ENCODE results near the gene SHISAL1.

Gene SHISAL1

GRCh38 chr22:44312766-44313165 lies at the start of gene SHISAL1:
SHISAL1 (minus strand) TSS chr22:44312951; CDS start chr22:44300945, 12,006 bp downstream.
- no peak for DNase-seq

GRCh38 chr22:44361391-44362126 lies 48.8 kb upstream of the SHISAL1 start:
- H3K27me3 Mint-ChIP-seq, result peaks cover 8% of the 10 kb centered on the region
- no peaks in the 10 kb centered on the region for H3K9me3 Mint-ChIP-seq

More at GRCh38 chr22:44312766-44313165, at the start of gene SHISAL1:
- no peak for ATAC-seq
- Mint-ChIP-seq H3K9me3 (no peaks in the 10 kb centered on the region), H3K27me3 (no peaks in the 10 kb centered on the region), H3K36me3 (ENCODE audit: low read depth) (no peaks in the 10 kb centered on the region), H3K4me3 (no peak within 1 kb of the TSS), H3K4me1 (peaks cover 16% of the 10 kb centered on the region), H3K27ac (no peak within 1 kb of the TSS)

GRCh38 chr22:44360668-44361381 lies 48.1 kb upstream of the SHISAL1 start:
- no peaks in the 10 kb centered on the region for H3K9me3 Mint-ChIP-seq
- no peak overlapping the region for H3K27ac Mint-ChIP-seq
- no peak for DNase-seq
- H3K27me3 Mint-ChIP-seq, result peaks cover 8% of the 10 kb centered on the region
- H3K36me3 Mint-ChIP-seq (ENCODE audit: low read depth), result no peaks in the 10 kb centered on the region
- no peak overlapping the region for H3K4me3 Mint-ChIP-seq
- no peak for ATAC-seq
- H3K4me1 Mint-ChIP-seq, result no peaks in the 10 kb centered on the region

More at GRCh38 chr22:44361391-44362126, 48.8 kb upstream of the SHISAL1 start:
- H3K4me1 Mint-ChIP-seq, result no peaks in the 10 kb centered on the region
- ATAC-seq (no peak), DNase-seq (no peak)
- no peak overlapping the region for H3K4me3 Mint-ChIP-seq
- H3K36me3 Mint-ChIP-seq (ENCODE audit: low read depth), result no peaks in the 10 kb centered on the region
- no peak overlapping the region for H3K27ac Mint-ChIP-seq

GRCh38 chr22:44360306-44360667 lies 47.5 kb upstream of the SHISAL1 start:
- no peaks in the 10 kb centered on the region for H3K36me3 Mint-ChIP-seq (ENCODE audit: low read depth)

GRCh38 chr22:44359496-44360110 lies 46.9 kb upstream of the SHISAL1 start:
- H3K4me3 Mint-ChIP-seq, result no peak overlapping the region
- DNase-seq, result no peak
- ATAC-seq, result no peak
- H3K4me1 Mint-ChIP-seq, result no peaks in the 10 kb centered on the region
- H3K27ac Mint-ChIP-seq, result no peak overlapping the region
- H3K27me3 Mint-ChIP-seq, result peaks cover 7% of the 10 kb centered on the region
- no peaks in the 10 kb centered on the region for H3K36me3 Mint-ChIP-seq (ENCODE audit: low read depth)
- no peaks in the 10 kb centered on the region for H3K9me3 Mint-ChIP-seq

More at GRCh38 chr22:44360306-44360667, 47.5 kb upstream of the SHISAL1 start:
- H3K27me3 Mint-ChIP-seq, result peaks cover 8% of the 10 kb centered on the region
- no peaks in the 10 kb centered on the region for H3K9me3 Mint-ChIP-seq
- no peak overlapping the region for H3K27ac Mint-ChIP-seq
- no peak for ATAC-seq
- no peak overlapping the region for H3K4me3 Mint-ChIP-seq
- no peaks in the 10 kb centered on the region for H3K4me1 Mint-ChIP-seq
- no peak for DNase-seq

- H3K27ac Mint-ChIP-seq, result no peak overlapping the region
- no peaks in the 10 kb centered on the region for H3K9me3 Mint-ChIP-seq
- H3K4me3 Mint-ChIP-seq, result no peak overlapping the region
- peaks cover 14% of the 10 kb centered on the region for H3K27me3 Mint-ChIP-seq
- ATAC-seq, result no peak
- no peaks in the 10 kb centered on the region for H3K4me1 Mint-ChIP-seq
- DNase-seq, result no peak
- H3K36me3 Mint-ChIP-seq (ENCODE audit: low read depth), result no peaks in the 10 kb centered on the region
These were observed 46.1 kb upstream of the SHISAL1 start for GRCh38 chr22:44358709-44359440.

GRCh38 chr22:44357966-44358465 lies 45.3 kb upstream of the SHISAL1 start:
- DNase-seq (no peak), ATAC-seq (no peak)
- Mint-ChIP-seq H3K9me3 (no peaks in the 10 kb centered on the region), H3K27ac (no peak overlapping the region), H3K36me3 (ENCODE audit: low read depth) (no peaks in the 10 kb centered on the region), H3K27me3 (peaks cover 21% of the 10 kb centered on the region), H3K4me3 (no peak overlapping the region), H3K4me1 (no peaks in the 10 kb centered on the region)

- H3K36me3 Mint-ChIP-seq (ENCODE audit: low read depth), result no peaks in the 10 kb centered on the region
- no peak overlapping the region for H3K27ac Mint-ChIP-seq
- DNase-seq (no peak), ATAC-seq (no peak)
- peaks cover 3% of the 10 kb centered on the region for H3K4me1 Mint-ChIP-seq
- H3K4me3 Mint-ChIP-seq, result no peak overlapping the region
- no peaks in the 10 kb centered on the region for H3K9me3 Mint-ChIP-seq
- peaks cover 21% of the 10 kb centered on the region for H3K27me3 Mint-ChIP-seq
These were observed 44.7 kb upstream of the SHISAL1 start for GRCh38 chr22:44357296-44357965.

GRCh38 chr22:44355716-44356070 lies 42.9 kb upstream of the SHISAL1 start:
- peaks cover 26% of the 10 kb centered on the region for H3K27me3 Mint-ChIP-seq
- no peak for ATAC-seq

GRCh38 chr22:44354288-44354687 lies 41.5 kb upstream of the SHISAL1 start:
- peaks cover 28% of the 10 kb centered on the region for H3K27me3 Mint-ChIP-seq
- ATAC-seq (no peak), DNase-seq (no peak)
- no peaks in the 10 kb centered on the region for H3K9me3 Mint-ChIP-seq
- no peak overlapping the region for H3K27ac Mint-ChIP-seq
- no peak overlapping the region for H3K4me3 Mint-ChIP-seq
- H3K36me3 Mint-ChIP-seq (ENCODE audit: low read depth), result no peaks in the 10 kb centered on the region
- peaks cover 17% of the 10 kb centered on the region for H3K4me1 Mint-ChIP-seq

More at GRCh38 chr22:44355716-44356070, 42.9 kb upstream of the SHISAL1 start:
- Mint-ChIP-seq H3K36me3 (ENCODE audit: low read depth) (no peaks in the 10 kb centered on the region), H3K27ac (no peak overlapping the region), H3K4me1 (peaks cover 17% of the 10 kb centered on the region), H3K9me3 (no peaks in the 10 kb centered on the region), H3K4me3 (no peak overlapping the region)
- no peak for DNase-seq

- Mint-ChIP-seq H3K9me3 (no peaks in the 10 kb centered on the region), H3K36me3 (ENCODE audit: low read depth) (no peaks in the 10 kb centered on the region), H3K27ac (no peak overlapping the region), H3K4me1 (peaks cover 17% of the 10 kb centered on the region), H3K27me3 (peaks cover 26% of the 10 kb centered on the region), H3K4me3 (no peak overlapping the region)
- ATAC-seq, result no peak
- no peak for DNase-seq
These were observed 40.3 kb upstream of the SHISAL1 start for GRCh38 chr22:44353041-44353440.

GRCh38 chr22:44352378-44353035 lies 39.8 kb upstream of the SHISAL1 start:
- Mint-ChIP-seq H3K4me1 (peaks cover 17% of the 10 kb centered on the region), H3K36me3 (ENCODE audit: low read depth) (no peaks in the 10 kb centered on the region), H3K27ac (no peak overlapping the region), H3K4me3 (no peak overlapping the region), H3K27me3 (peaks cover 26% of the 10 kb centered on the region), H3K9me3 (no peaks in the 10 kb centered on the region)
- no peak for DNase-seq
- ATAC-seq, result no peak

- Mint-ChIP-seq H3K27me3 (peaks cover 22% of the 10 kb centered on the region), H3K9me3 (no peaks in the 10 kb centered on the region), H3K4me3 (no peak overlapping the region), H3K27ac (peak overlapping the region; percentile 54), H3K4me1 (peaks cover 17% of the 10 kb centered on the region), H3K36me3 (ENCODE audit: low read depth) (no peaks in the 10 kb centered on the region)
- ATAC-seq (peak; percentile 82), DNase-seq (peak; percentile 60)
These were observed 39.1 kb upstream of the SHISAL1 start for GRCh38 chr22:44351685-44352377.

All from activated naive CD8-positive, alpha-beta T cell treated with anti-CD3 and anti-CD28 coated beads, Interleukin-2, amount 50 U/mL, for 24 hours (primary cell).